ENCODE measurements around the gene ABCG8.

Gene ABCG8

DNA sequence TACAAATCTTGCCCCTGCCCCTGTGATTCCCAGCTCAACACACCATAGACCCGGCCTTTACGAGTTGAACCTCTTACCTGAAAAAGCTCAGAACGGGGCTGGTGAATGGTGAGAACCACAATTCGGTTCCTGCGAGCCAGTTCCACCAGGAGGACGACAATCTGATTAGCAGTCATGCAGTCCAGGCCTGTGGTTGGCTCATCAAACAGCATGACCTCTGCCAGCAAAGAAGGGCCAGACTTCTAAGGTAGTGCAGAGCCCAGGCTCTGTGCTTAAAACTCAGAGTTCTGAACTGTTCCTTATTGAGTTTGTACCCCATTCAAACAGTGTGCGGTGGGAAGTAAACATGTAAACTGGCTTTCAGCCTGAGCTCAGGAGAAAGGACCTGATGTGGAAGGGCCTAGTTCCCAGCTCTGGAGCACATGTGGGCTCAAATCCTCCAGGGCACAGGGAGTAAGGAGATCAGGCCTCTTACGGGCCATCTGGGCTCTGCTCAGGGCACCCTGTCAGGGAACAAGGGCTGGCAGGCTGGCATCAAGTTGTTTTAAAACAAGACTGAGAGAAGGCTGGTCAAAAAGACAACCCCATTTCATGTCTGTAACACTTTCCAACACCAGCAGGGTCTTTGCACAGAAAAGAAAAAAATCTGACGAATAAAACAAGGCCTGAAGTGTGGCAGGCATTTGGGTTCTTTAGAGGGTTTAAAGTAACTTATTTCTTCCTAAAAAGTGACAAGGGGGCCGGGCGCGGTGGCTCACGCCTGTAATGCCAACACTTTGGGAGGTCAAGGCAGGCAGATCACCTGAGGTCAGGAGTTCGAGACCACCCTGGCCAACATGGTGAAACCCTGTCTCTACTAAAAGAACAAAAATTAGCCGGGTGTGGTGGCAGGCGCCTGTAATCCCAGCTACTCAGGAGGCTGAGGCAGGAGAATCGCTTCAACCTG lies 12.2 kb upstream of the ABCG8 start:
- DNase-seq (ENCODE audit: low spot score) = no peak

DNA sequence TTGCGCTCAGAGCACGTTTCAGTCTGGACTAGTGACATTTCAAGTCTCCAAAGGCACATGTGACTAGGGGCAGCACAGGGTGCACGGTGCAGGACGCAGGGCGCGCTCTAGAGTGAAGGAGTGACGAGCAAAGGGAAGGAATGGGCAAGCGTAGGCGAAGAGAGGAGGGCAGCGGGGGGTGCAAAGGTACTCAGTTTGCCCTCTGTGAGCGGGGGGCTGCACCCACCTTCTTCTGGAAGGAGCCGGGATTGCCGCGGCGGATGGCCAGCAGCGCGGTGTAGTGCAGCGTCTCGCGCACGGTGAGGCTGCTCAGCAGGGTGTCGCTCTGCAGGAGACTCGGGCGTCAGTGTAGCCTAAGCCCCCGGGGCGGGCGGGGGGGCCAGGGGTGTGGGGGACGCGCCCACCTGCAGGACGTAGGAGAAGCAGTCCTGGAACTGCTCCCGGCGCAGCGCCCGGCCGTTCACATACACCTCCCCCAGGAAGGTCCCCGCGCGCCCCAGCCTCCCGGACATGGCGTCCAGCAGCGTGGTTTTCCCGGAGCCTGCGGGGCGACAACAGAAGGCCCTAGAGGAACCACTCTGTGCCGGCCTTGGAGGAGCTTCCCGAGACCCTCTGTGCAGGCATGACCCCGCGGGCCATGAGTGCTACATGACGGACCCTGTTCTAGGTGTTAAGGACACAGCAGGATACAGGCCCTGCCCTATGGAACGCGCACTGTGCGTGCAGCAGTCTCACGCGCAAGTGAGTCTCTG lies 7.1 kb upstream of the ABCG8 start:
- no peak for DNase-seq (ENCODE audit: low spot score)

DNA sequence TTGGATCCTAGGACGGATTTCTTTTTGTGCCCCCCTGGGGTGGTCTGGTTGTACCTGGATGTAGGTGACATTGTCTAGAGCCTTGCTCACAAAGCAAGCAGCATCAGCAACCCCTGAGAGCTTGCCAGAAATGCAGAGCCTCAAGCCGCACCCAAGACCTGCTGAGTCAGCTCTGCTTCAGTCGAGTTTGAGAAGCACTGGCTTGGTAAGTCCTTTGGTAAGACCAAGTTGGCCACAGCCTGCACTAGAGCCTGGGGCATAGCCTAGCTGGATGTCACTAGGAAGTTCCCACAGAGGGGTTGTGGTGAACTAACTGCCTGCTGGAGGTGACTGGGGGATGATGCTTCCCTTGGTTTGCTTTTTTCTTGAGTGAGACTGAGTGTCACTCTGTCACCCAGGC lies 6.3 kb upstream of the ABCG8 start:
- DNase-seq (ENCODE audit: low spot score) = no peak

DNA sequence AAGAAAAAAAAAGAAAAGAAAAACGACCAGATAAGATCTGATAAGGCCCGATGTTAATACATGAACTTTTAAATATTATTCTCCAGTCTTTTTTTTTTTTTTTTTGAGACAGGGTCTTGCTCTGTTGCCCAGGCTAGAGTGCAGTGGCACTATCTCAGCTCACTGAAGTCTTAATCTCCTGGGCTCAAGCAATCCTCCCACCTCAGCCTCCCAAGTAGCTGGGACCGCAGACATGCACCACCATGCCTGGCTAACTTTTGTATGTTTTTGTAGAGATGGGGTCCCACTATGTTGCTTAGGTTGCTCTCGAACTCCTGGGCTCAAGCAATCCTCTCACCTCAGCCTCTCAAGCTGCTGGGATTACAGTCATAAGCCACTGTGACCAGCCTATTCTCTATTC lies 1.7 kb upstream of the ABCG8 start:
- DNase-seq (ENCODE audit: low spot score) = no peak

DNA sequence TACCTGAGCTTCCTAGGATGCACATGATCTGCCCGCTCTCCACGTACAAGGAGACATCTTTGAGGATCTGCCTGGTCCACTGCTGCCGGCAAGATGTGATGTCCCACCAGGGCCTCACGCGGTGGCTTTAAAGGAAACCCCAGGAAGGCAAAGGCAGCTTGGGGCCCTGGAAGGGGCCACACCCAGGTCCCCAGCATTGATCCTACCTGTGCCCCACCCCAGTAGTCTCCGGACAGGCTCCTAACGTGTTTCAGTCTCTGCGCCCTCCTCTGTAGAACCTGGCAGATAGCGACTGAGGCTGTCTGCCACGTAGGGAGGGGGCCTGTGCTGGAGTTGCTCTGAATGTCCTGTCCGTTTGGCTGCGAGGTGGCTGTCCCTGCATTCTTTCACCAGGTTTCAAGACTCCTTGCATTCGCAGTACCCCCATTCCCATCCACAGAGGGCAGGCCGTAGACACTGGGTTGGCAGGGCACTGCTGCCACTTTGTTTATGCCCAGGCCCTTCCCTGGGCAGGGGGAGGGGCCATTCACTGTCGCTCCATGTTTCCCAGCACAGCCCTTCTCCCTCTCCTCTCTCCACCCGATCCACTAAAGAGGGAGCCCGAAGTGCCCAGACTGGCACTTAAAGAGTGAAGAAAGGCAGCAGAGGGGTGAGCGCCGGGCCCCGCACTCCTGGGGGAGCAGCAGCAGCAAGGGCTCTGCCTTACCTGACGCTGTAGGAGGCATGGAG lies 776 bp upstream of the ABCG8 start:
- DNase-seq (ENCODE audit: low spot score) = no peak

DNA sequence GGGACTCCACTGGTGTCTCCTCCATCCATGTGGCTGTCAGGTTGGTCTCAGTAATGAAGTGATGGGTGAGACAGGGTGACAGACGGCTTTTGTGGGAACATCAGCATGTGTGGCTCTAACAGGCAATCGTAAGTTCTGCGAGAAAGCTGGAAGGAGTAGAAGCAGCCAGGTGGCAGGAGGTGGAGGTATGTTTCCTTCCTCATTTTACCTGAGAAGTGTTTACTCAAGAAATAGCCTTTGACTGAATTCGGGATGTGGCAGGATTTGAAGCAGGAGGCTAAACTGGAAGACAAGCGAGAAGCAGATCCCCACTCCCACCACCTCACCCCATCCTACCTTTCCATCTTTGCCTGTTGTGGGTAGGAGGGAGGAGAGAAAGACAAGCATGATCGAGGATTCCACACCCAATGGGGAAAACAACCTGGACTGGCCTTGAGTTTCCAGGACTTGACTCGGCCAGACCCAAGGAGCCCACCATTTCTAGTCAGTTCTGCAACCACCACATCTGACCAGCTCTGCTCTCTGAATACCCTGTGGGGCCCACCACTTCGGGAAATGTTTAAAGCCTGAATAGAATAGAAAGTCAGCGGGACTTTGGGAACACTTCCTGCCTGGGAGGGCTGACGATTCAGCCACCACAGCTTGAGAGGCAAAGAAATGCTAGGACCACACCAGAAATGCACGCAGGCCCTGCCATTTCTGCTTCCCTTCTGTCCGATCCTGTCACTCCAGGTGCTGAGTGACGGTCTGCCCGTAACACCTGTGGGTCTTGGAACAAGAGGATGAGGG lies 1.2 kb downstream of the ABCG8 start:
- DNase-seq (ENCODE audit: low spot score) = no peak

DNA sequence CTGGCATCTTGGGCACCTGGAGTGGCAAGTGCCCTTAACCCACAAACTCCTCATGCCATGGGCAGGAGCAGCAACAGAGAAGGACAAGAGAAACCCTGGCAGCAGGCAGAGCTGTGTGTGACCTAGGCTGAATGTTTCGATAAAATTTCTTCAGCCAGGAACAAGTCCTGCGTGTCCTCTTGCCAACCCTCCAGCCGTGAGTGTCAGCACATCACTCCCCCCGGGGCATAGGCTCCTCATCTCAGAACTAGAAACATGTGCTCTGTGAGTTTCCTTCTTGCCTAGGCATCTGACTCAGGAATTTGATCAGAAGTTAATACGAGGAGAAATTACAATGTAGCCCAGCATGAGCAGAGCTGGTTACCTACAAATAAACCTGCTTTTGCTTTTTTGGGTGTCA lies 2.2 kb downstream of the ABCG8 start:
- no peak for DNase-seq (ENCODE audit: low spot score)

DNA sequence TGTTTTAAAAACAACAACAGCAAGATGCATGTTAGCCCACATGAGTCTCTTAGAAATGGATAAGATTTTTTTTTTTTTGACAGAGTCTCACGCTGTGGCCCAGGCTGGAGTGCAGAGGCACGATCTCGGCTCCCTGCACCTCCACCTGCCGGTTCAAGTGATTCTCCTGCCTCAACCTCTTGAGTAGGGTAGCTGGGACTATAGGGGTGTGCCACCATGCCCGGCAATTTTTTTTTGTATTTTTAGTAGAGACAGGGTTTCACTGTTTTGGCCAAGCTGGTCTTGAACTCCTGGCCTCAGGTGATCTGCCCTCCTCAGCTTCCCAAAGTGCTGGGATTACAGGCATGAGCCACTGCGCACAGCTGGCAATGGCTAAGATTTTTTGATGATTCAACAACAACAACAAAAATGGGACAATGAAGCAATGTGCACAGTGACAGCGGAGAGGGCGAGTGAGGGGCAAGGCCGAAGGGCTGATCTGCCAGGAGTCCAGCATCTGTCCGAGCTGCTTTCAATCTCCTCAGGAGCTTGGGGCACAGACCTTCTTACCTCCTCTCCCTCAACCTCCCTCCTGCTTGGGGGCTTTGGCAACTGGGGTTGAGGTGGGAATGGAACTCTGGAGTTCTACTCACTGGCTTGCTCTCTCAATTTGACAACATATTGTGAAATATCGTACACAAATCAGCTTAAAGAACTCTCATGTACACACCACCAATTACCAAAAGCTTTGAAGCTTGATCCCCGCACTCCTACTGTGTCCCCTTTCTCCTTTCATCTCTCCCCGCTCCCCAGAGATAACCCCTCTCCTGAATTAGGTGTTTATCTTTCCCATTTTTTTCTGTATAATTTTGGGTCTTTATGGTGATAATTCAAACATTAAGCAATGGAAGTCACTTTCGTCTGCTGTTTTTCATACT lies 3.4 kb downstream of the ABCG8 start:
- no peak for DNase-seq (ENCODE audit: low spot score)

DNA sequence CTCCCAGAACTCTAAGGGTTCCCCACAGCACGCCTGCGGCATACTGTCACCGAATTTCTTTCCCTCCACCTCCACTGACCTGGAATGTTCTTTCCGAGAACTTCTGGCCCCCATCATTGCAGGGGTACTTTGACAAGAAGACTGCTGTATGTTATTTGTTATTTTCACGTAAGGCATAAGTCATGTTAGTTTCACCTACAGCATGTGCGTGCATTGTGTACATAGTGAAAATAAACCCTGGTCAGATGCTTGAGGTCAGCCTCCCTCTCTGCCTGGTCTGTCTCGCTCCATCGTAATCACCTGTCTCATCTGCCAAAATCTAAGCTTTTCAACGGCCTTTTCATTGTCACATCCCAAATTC lies 4.1 kb downstream of the ABCG8 start:
- no peak for DNase-seq (ENCODE audit: low spot score)

DNA sequence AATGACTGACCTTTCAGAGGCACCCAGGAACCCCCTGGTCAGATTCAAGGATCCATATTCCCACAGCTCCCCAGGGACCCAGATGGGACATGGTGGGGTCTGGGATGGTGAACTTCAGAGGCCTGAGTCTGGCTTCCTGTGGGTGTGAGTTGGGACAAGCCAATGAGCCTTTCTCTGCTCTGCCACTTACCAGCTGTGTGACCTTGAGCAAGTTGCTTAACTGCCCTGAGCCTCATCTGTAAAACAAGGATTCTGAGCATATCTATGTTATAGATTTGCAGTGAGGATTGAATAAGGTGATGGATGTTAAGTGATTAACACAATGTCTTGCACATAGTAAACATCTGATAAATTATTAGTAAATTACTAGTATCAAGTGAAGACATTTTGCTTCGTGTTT lies 6.4 kb downstream of the ABCG8 start:
- no peak for DNase-seq (ENCODE audit: low spot score)

DNA sequence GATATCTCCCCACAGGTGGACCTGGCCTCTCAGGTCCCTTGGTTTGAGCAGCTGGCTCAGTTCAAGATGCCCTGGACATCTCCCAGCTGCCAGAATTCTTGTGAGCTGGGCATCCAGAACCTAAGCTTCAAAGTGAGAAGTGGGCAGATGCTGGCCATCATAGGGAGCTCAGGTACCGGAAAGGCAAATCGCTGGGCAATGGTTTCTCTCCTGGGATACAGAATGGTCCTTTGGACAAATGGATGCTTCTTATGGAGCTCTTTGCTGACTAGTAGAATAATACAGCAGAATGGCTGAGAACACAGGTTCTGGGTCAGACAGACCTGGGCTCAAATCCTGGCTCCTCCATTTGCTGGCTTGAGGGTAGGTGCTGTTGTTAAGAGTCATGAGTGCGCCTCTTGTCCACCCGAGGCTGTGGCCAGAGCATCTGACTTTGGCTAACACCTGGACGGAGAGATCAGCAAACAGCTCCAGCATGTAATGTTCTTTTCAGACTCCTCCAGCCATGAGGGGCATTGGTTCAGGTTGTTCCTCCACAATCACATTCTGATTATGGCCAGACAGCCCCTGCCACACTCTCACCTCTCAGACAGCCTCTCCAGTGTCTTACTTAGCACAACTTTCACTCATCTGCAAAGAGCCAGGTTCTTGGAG lies 7.5 kb downstream of the ABCG8 start:
- DNase-seq (ENCODE audit: low spot score) = no peak

DNA sequence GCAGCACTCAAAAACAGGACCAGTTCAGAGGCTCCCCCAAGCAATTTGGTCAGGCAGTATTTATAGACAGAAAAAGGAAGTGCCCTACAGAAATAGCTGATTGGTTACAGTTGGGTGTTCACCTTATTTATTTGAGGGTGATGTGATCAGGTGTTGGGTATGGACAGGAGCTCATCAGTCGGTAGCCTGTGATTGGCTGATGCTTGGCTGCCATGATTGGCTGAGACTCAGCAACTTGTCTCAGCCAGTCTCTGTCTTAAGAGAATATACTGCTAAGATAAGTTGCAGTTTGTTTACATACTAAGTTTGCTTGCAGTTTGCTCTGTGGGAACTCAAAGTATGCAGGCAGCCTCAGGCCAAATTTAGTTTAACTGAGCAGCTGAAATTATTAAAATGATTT lies 9.4 kb downstream of the ABCG8 start:
- no peak for DNase-seq (ENCODE audit: low spot score)

DNA sequence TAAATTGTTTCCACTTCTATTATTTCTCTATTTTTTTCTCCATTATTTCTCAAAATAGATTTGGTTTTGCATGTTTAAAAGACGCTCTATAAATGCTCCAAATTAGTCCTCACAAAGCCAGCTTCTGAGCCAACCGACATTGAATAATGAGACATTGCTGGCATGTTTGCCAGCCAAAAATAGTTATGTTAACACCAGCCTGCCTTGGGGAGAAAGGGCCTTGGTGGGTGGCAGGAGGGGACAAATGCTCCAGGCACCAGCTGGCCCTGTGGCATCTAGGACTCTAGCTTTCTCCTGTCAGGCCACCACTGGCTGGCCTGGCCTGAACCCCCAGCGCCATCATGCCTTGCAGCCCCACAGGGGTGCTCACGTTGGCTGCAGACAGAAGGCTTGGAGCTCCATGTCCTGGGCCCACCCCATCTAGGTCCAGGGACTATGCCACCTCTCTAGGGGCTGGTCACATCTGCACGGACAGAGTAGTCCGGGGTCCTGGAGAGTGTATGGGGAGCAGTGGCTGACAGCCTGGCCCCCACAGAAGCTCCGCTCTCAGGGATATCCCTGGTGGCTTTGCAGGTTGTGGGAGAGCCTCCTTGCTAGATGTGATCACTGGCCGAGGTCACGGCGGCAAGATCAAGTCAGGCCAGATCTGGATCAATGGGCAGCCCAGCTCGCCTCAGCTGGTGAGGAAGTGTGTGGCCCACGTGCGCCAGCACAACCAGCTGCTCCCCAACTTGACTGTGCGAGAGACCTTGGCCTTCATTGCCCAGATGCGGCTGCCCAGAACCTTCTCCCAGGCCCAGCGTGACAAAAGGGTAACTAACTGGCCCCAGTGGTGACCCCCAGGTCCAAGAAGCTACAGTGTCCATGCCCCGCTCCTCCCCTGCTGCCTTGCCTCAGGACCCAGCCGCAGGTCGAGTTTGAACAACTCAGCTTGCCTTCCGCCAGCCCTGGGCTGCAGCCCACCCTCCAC lies 12.5 kb downstream of the ABCG8 start:
- peak; percentile 45 for DNase-seq (ENCODE audit: low spot score)

DNA sequence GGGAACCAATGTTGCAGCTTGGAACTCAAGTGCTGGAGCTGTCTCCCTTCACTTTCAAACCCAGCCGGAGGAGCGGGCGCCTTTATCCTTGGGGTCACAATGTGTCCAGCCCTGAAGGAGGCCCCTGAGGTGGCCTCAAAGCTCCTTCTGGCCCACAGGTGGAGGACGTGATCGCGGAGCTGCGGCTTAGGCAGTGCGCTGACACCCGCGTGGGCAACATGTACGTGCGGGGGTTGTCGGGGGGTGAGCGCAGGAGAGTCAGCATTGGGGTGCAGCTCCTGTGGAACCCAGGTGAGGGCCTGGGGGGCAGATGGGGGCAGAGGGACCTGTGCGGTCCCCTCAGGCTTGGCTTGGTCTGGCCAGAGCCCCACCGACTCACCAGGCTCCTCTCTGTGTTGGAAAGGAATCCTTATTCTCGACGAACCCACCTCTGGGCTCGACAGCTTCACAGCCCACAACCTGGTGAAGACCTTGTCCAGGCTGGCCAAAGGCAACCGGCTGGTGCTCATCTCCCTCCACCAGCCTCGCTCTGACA lies 13.5 kb downstream of the ABCG8 start:
- no peak for DNase-seq (ENCODE audit: low spot score)

DNA sequence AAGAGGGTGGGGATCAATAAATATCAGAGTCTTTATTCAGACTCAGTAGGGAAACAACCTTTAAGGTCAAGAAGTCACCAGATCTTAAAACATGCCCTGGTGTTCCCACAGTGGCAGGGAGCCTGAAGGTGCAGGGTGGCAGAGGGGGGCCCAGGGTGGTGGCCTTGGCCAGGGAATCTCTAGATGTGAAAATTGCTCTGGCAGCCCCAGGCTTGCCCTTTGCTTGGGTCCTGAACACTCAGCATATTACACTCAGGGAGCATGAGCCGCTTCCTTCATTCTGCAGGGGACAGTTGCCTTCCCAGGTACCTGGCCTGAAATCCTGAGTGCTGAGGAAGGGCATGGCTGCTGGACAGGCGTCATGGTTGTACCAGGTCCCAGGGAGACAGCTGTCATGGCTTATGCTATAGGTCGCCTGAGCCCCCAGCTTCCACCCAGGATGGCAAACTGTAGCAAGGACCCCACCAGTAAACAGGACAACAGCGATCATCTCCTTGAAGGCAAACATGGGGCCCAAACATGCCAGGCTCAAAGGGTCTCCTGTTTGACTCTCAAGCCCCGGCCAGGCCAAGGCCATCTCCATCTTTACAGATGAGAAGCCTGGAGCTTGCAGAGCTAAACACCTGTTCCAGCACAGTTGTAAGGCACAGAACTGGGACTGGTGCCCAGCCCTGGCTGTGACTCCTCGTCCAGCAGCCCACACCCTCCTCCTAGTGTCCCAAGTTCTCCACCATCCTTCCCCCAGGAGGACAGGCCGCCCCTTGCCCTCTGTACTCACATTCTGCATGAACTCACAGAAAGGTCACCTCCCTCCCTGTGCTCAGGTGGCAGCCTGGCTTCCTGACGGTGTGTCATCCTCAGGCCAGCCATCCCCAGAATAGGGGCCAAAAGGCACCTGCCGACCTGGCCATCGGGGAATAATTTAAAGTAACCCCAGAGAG lies 14.6 kb downstream of the ABCG8 start:
- DNase-seq (ENCODE audit: low spot score) = no peak

DNA sequence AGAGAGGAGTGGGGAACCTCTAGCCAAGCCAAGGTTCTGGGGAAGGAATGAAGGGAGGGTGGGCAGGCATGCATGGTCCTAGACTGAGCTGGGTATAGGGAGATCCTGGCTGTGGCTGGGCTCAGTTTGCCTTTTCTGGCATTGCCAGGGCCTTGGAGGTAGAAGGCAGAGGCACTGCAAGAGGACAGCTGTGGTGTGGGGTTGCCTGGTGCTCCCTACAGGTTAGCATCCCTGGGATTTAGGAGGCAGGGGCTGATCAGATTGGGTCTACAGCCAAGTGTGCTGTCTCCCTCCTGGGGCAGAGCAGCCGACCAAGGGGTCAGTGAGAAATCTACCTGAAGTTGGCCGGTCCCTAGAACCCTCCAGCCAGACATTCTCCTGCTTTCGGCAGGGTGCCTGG lies 15.9 kb downstream of the ABCG8 start:
- DNase-seq (ENCODE audit: low spot score) = no peak

DNA sequence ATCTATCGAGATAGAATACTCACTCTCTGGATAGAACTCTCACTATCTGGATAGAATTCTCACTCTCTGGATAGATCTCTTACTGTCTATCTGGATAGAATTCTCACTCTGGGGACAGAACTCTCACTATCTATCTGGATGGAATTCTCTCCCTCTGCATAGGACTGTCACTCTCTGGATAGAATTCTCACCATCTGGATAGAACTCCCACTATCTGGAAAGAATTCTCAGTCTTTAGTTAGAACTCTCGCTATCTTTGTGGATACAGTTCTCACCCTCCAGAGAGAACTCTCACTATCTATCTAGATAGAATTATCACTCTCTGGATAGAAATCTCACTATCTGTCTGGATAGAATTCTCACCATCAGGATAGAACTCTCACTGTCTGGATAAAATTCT lies 16.5 kb downstream of the ABCG8 start:
- no peak for DNase-seq (ENCODE audit: low spot score)

DNA sequence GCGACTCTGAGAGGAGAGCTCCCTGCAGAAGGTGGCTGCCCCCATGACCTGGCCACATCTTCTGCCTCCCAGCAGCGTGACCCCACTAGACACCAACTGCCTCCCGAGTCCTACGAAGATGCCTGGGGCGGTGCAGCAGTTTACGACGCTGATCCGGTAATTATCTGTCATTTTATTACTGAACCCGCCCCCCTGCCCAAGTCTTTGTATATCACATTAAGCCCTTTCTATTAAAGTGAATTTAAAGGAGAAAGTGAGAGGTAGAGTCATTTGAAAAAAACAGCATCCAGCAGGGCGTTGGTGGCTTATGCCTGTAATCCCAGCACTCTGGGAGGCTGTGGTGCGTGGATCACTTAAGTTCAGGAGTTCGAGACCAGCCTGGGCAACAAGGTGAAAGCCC lies 33.4 kb downstream of the ABCG8 start:
- DNase-seq (ENCODE audit: low spot score) = no peak

Measured in Ammon's horn (tissue), 1 donor.